ENCODE results near the gene DMRTC2. TPM values are rescaled to one million over a fixed set of nuclear protein-coding genes. Genes with fewer than 3 reads are reported as not detected.

Gene DMRTC2
- total RNA-seq, 2 donors from 2014 or later, result not detected

DNA sequence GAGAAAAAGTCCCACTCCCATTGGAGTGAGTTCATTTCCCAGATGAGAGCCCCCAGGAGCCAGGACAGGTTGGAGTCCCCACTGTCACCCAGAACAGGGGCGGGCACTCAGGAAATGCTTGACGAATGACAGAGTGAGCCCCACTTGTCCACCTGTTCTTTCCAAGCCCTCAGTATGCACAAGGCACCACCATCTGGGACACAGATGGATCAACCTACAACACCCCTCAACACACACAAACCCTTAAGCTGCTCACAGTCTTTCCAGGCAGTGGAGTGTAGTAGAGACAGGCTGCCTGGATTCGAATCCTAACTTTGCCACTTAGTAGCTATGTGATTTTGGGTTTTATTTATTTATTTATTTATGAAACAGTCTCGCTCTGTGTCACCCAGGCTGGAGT is 46.1 kb downstream of the DMRTC2 start:
- Histone ChIP-seq H3K4me3 (no peak overlapping the region), H3K27ac (no peak overlapping the region), H3K9me3 (no peaks in the 10 kb centered on the region), H3K27me3 (no peaks in the 10 kb centered on the region), H3K36me3 (peaks cover 50% of the 10 kb centered on the region), H3K4me1 (peaks cover 0 to 21% of the 10 kb centered on the region in 2 donors)
- DNase-seq (ENCODE audit: low spot score), result no peak
- TF ChIP-seq, protein P1, sequence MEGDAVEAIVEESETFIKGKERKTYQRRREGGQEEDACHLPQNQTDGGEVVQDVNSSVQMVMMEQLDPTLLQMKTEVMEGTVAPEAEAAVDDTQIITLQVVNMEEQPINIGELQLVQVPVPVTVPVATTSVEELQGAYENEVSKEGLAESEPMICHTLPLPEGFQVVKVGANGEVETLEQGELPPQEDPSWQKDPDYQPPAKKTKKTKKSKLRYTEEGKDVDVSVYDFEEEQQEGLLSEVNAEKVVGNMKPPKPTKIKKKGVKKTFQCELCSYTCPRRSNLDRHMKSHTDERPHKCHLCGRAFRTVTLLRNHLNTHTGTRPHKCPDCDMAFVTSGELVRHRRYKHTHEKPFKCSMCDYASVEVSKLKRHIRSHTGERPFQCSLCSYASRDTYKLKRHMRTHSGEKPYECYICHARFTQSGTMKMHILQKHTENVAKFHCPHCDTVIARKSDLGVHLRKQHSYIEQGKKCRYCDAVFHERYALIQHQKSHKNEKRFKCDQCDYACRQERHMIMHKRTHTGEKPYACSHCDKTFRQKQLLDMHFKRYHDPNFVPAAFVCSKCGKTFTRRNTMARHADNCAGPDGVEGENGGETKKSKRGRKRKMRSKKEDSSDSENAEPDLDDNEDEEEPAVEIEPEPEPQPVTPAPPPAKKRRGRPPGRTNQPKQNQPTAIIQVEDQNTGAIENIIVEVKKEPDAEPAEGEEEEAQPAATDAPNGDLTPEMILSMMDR (IDR thresholded peaks at IDR 0.05), result no peak

DNA sequence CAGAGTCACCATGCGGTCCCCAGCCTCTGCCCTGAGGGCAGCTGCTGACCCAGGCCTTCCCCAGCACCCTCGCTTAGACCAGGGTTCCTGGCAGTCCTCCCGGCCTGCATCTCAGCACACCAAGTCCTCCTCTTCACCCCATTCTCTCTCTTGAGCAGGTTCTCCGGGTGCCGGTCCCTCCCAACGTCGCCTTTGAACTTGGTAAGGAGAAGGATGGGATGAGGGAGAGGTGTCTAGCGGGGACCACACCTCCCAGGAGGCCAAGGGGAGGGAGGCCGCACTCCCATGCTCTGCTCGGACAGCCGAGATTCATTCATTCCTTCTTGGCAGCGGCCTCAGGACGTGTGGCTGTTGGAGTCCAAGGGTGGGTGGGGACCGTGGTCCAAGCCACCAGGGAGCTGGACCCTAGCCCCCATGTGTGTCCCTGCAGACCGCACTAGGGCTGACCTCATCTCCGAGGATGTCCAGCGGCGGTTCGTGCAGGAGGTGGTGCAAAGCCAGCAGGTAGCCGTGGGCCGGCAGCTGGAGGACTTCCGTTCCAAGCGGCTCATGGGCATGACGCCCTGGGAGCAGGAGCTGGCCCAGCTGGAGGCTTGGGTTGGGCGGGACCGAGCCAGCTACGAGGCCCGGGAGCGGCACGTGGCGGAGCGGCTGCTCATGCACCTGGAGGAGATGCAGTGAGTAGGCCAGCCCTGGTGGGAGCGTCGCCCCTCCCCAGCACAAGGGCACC is 47.5 kb downstream of the DMRTC2 start:
- Histone ChIP-seq H3K9me3 (no peaks in the 10 kb centered on the region), H3K36me3 (peaks cover 53% of the 10 kb centered on the region), H3K4me3 (no peak overlapping the region), H3K4me1 (peaks cover 0 to 7% of the 10 kb centered on the region in 2 donors), H3K27me3 (no peaks in the 10 kb centered on the region), H3K27ac (no peak overlapping the region)
- no peak for DNase-seq (ENCODE audit: low spot score)
- TF ChIP-seq, protein P1 (IDR thresholded peaks at IDR 0.05), result no peak

DNA sequence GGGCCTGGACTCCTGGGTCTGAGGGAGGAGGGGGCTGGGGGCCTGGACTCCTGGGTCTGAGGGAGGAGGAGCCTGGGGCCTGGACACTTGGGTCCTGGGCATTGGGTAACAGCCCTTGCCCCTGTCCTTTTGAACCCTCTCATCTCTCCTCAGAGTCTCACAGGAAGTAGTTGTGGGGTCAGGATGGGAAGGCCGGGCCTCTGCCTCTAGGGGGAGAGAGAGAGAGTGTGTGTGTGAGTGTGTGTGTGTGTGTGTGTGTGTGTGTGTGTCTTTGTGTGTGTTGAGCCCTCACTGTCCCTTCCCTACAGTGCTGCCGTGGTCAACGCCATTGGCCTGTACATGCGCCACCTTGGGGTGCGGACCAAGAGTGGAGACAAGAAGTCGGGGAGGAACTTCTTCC is 49.1 kb downstream of the DMRTC2 start:
- Histone ChIP-seq H3K9me3 (no peaks in the 10 kb centered on the region), H3K27ac (no peak overlapping the region), H3K4me3 (no peak overlapping the region), H3K27me3 (no peaks in the 10 kb centered on the region), H3K36me3 (peaks cover 63% of the 10 kb centered on the region), H3K4me1 (no peaks in the 10 kb centered on the region)
- TF ChIP-seq, protein P1 (IDR thresholded peaks at IDR 0.05), result no peak
- DNase-seq (ENCODE audit: low spot score), result no peak

DNA sequence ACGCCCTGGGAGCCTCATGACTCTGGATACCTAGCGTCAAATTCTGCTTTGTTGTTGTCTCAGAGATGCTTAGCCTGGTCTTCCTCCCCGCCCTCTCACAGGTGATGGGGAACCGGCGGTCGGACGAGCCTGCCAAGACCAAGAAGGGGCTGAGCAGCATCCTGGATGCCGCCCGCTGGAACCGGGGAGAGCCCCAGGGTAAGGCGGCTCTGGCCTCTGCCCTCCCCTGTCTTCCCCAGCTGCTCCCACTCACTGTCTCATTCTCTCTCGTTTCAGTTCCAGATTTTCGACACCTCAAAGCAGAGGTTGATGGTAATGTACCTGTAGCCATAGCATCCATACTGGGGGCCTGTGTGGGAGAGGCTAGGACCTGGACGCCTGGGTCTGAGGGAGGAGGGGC is 49.5 kb downstream of the DMRTC2 start:
- H3K4me1 ChIP-seq, result no peaks in the 10 kb centered on the region
- peaks cover 62% of the 10 kb centered on the region for H3K36me3 ChIP-seq
- DNase-seq (ENCODE audit: low spot score), result no peak
- H3K27ac ChIP-seq, result no peak overlapping the region
- no peak overlapping the region for H3K4me3 ChIP-seq
- H3K9me3 ChIP-seq, result no peaks in the 10 kb centered on the region
- no peaks in the 10 kb centered on the region for H3K27me3 ChIP-seq
- TF ChIP-seq, protein P1 (IDR thresholded peaks at IDR 0.05), result no peak

DNA sequence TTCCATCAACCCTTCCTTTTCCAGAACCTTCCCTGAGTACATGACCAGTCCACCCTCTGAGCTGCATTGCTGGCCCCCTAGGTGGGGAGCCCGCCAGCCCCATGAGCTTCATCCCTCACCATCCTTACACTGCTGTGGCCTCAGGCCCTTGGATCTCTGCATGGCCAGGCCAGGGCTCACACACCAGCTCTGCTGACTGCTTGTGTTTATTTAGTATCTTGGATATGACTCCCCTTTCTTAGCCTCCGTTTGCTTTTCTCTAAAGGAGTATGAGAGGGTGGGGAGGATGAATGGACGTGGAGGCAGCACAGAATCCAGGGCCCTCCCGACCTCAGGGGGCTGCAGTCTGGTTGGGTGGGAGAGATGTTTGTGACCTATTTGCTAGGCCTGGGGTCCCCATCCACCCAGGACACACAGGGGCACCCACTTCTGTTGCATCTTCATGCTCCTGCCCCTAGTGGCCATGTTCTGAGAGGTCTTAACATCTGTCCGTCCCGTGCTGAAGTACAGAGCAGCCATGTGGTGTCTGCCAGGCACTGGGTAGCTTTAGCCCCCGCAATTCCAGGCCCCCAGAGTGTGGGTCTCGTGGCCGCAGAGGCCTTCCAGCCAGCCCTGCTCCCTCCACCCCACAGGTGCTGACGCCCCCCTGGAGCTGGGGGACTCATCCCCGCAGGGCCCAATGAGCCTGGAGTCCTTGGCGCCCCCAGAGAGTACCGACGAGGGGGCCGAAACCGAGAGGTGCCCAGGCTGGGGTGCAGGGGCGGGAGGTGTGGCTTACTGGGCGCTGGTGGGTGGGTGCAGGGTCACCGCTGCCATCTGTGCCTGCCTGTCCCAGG is 51.1 kb downstream of the DMRTC2 start:
- Histone ChIP-seq H3K36me3 (peaks cover 67% of the 10 kb centered on the region), H3K4me1 (no peaks in the 10 kb centered on the region), H3K4me3 (no peak overlapping the region), H3K27me3 (no peaks in the 10 kb centered on the region), H3K9me3 (no peaks in the 10 kb centered on the region), H3K27ac (no peak overlapping the region)
- DNase-seq (ENCODE audit: low spot score), result no peak
- TF ChIP-seq, protein P1 (IDR thresholded peaks at IDR 0.05), result no peak

Data from right atrium auricular region (tissue), 2 donors.